Subcutaneous abdominal adipose tissue (tissue), 5 donors: ENCODE data around the gene KREMEN1.

Experiments
- H3K27ac ChIP-seq: one replicate; pipeline ENCODE4 v1.7.0; 2013; ENCODE audit warnings: low read depth, mild to moderate bottlenecking, inconsistent platforms, low read length, moderate library complexity
- H3K27me3 ChIP-seq, 5 donors: one replicate each; pipeline ENCODE4 v1.7.0; 2013; ENCODE audit warnings: low read length in 5 of 5, inconsistent platforms in 1 of 5; ENCODE audit not compliant: control insufficient read depth in 5 of 5, insufficient read depth in 4 of 5
- H3K36me3 ChIP-seq, 5 donors: one replicate each; pipeline ENCODE4 v1.7.0; 2013; ENCODE audit warnings: low read length in 5 of 5; ENCODE audit not compliant: control insufficient read depth in 5 of 5, insufficient read depth in 5 of 5
- H3K4me1 ChIP-seq, 5 donors: one replicate each; pipeline ENCODE4 v1.7.0; 2013; ENCODE audit warnings: low read length in 5 of 5, mild to moderate bottlenecking in 3 of 5, moderate library complexity in 1 of 5; ENCODE audit not compliant: control insufficient read depth in 5 of 5, insufficient read depth in 5 of 5
- H3K4me3 ChIP-seq, 5 donors: one replicate each; pipeline ENCODE4 v1.7.0; 2013; ENCODE audit warnings: low read length in 5 of 5, low read depth in 1 of 5
- H3K9ac ChIP-seq, 5 donors: one replicate each; pipeline ENCODE4 v1.7.0; 2013; ENCODE audit warnings: low read length in 5 of 5, mild to moderate bottlenecking in 4 of 5, moderate library complexity in 3 of 5
- H3K9me3 ChIP-seq, 5 donors: one replicate each; pipeline ENCODE4 v1.7.0; 2013; ENCODE audit warnings: low read length in 5 of 5; ENCODE audit not compliant: control insufficient read depth in 5 of 5
- donor health status: healthy.
- donor health status: healthy.
- donor health status: healthy.
- donor health status: healthy.
- donor health status: healthy.

KREMEN1 gene

DNA sequence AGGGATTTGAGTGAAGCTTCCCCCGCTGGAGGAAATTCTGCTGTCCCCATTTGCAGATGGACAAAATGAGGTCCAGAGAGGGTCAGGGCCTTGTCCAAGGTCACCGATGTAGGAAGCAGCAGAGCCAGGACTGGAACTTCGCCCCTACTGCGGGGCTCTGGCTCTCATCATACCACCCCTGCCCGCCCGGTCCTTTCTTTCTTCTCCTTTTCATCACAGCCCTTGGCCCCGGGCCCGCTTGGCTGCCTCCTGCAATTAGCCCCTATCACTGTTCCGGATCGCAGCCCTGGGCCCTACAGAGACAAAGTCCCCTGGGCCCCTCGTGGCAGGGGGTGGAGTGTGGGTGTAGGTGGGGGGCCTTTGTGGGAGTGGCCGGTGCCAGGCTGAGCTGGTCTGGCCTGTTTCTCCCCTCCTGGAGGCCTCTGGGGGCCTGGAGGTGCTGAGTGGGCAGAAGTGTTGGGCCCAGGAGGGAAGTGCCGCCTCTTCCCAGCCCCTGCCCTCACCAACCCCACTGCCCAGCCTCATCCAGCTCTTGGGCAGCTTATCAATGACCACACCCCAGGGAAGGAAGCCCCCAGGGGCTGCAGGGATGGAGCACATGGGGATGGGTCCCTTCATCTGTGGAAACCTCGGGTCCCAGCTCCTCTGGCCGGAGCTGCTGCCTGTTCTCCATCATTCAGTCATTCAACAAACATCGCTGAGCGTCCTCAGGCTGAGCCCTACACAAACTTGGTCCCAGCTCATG, 136.2 kb downstream of the KREMEN1 start:
- peaks cover 0 to 26% (median 10%) of the 10 kb centered on the region in 5 donors for H3K4me1 ChIP-seq
- H3K9ac ChIP-seq, result no peak overlapping the region
- no peaks in the 10 kb centered on the region for H3K36me3 ChIP-seq
- no peak overlapping the region for H3K4me3 ChIP-seq
- no peaks in the 10 kb centered on the region for H3K9me3 ChIP-seq
- peaks cover 0 to 9% (median 6%) of the 10 kb centered on the region in 5 donors for H3K27me3 ChIP-seq
- H3K27ac ChIP-seq, result no peak overlapping the region

DNA sequence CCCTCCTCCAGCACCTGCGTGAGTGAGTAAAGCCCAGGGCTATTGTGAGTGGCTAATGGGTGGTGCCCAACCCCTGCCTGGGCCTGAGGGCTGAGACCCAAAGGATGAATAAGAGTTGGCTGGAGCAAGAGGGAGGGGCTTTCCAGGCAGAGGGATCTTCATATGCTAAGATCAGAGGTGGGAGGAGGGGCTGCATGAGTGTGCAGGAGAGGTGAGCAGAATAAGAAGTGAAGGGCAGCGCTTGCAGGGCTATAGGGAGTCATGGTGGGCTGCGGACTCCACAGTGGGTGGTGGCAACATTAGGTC, 136.7 kb downstream of the KREMEN1 start:
- Histone ChIP-seq H3K4me1 (peaks cover 0 to 22% (median 10%) of the 10 kb centered on the region in 5 donors), H3K9me3 (no peaks in the 10 kb centered on the region), H3K27ac (no peak overlapping the region), H3K4me3 (no peak overlapping the region), H3K9ac (no peak overlapping the region), H3K36me3 (no peaks in the 10 kb centered on the region), H3K27me3 (peaks cover 0 to 9% (median 6%) of the 10 kb centered on the region in 5 donors)

DNA sequence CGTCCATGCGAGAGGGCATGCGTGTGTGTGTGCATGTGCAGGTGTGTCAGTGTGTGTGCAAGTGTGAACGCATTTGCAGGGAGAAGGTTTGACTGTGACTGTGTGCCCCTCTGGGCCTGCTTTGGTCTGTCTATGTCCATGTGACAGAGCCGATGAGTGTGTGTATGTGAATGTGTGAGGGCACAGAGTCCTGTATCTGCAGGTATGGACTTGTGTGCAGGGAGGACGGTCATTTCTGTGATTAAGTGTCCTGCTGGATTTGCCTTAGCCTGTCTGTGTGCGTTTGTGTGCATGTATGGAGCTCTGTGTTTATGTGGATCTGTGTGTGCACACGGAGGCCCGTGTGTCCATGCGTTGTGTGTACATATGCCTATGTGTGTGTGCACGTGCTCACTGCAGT, 138.2 kb downstream of the KREMEN1 start:
- H3K9ac ChIP-seq, result no peak overlapping the region
- no peak overlapping the region for H3K4me3 ChIP-seq
- no peak overlapping the region for H3K27ac ChIP-seq
- peaks cover 0 to 10% (median 5%) of the 10 kb centered on the region in 5 donors for H3K4me1 ChIP-seq
- no peaks in the 10 kb centered on the region for H3K9me3 ChIP-seq
- H3K27me3 ChIP-seq, result peaks cover 0 to 9% (median 5%) of the 10 kb centered on the region in 5 donors
- no peaks in the 10 kb centered on the region for H3K36me3 ChIP-seq

DNA sequence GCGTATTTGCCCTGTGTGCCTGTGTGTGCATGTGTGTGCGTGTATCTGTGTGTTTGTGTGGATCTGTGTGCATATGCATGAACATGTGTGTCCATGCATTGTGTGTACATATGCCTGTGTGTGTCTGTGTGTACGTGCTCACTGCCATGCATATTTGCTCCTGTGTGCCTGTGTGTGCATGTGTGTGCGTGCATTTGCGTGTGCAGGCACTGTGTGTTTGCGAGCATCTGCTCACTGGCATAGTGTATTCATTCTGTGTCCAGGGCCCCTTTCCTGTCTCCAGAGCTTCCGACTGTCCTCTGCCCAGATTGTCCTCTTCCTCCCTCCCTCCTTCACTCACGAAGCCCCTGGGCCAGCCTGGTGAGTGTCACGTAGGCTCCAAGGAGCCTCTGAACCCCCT, 138.6 kb downstream of the KREMEN1 start:
- H3K9ac ChIP-seq, result no peak overlapping the region
- peaks cover 0 to 5% (median 4%) of the 10 kb centered on the region in 5 donors for H3K27me3 ChIP-seq
- H3K36me3 ChIP-seq, result no peaks in the 10 kb centered on the region
- H3K4me1 ChIP-seq, result peaks cover 0 to 6% (median 1%) of the 10 kb centered on the region in 5 donors
- no peak overlapping the region for H3K4me3 ChIP-seq
- H3K9me3 ChIP-seq, result no peaks in the 10 kb centered on the region
- H3K27ac ChIP-seq, result no peak overlapping the region

DNA sequence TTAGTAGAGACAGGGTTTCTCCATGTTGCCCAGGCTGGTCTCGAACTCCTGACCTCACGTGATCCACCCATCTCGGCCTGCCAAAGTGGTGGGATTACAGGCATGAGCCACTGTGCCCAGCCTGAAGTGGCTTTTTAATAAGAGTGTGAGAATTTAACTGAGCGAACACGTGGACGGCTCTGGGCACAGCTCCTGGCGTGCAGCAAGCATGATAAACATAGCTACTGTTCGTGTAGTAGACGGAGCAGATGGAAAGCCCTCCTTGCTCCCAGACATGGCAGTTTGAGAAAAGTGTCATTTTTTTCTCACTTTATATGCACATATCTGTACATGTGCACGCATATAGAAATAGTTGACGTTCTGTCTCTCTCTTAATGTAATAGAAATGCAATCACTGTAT, 139.9 kb downstream of the KREMEN1 start:
- Histone ChIP-seq H3K4me3 (no peak overlapping the region), H3K27me3 (no peaks in the 10 kb centered on the region), H3K4me1 (peaks cover 0 to 17% (median 8%) of the 10 kb centered on the region in 5 donors), H3K36me3 (no peaks in the 10 kb centered on the region), H3K9ac (no peak overlapping the region), H3K9me3 (no peaks in the 10 kb centered on the region), H3K27ac (no peak overlapping the region)

DNA sequence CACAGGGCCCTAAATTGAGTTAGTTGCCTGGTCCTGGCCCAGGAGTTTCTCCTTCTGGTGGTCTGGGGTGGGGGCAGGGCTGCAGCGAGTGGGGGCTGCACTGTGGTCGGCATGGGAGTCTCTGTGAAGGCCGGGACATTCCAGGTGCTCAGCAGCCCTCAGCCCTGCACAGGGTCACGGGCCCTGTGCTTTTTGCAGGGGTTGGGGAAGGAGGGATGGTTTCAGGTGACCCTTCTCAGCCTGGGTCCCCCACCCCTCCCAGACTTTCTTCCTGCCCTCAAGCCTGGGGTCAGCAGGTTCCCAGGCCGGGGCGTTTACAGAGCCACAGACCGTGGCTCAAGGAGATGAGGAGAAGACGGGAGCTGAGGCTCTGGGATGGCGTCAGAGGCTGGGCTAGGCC, 140.7 kb downstream of the KREMEN1 start:
- Histone ChIP-seq H3K4me3 (no peak overlapping the region), H3K4me1 (peaks cover 0 to 19% (median 8%) of the 10 kb centered on the region in 5 donors), H3K27ac (no peak overlapping the region), H3K9me3 (no peaks in the 10 kb centered on the region), H3K36me3 (no peaks in the 10 kb centered on the region), H3K27me3 (no peaks in the 10 kb centered on the region), H3K9ac (no peak overlapping the region)

DNA sequence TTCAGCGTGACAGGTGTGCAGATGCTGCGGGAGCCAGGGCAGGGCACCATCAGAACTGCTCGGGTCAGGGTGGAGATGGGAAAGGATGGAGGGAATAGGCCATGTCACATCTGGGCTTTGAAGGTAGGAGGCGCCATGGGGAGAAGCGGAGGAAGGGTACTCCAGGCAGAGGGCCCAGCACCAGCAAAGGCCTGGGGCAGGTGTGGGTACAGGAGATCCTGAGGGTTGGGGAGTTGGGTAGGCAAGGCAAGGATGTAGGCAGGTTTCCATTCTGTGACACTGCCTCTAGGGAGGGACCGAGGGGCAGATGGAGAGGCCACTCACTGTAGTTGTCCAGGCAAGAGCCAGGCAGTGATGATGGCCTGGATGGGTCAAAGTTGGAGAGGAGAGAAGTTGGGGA, 141.4 kb downstream of the KREMEN1 start:
- no peaks in the 10 kb centered on the region for H3K36me3 ChIP-seq
- peaks cover 0 to 14% (median 8%) of the 10 kb centered on the region in 5 donors for H3K4me1 ChIP-seq
- no peaks in the 10 kb centered on the region for H3K27me3 ChIP-seq
- no peaks in the 10 kb centered on the region for H3K9me3 ChIP-seq
- H3K27ac ChIP-seq, result no peak overlapping the region
- no peak overlapping the region for H3K9ac ChIP-seq
- no peak overlapping the region for H3K4me3 ChIP-seq

DNA sequence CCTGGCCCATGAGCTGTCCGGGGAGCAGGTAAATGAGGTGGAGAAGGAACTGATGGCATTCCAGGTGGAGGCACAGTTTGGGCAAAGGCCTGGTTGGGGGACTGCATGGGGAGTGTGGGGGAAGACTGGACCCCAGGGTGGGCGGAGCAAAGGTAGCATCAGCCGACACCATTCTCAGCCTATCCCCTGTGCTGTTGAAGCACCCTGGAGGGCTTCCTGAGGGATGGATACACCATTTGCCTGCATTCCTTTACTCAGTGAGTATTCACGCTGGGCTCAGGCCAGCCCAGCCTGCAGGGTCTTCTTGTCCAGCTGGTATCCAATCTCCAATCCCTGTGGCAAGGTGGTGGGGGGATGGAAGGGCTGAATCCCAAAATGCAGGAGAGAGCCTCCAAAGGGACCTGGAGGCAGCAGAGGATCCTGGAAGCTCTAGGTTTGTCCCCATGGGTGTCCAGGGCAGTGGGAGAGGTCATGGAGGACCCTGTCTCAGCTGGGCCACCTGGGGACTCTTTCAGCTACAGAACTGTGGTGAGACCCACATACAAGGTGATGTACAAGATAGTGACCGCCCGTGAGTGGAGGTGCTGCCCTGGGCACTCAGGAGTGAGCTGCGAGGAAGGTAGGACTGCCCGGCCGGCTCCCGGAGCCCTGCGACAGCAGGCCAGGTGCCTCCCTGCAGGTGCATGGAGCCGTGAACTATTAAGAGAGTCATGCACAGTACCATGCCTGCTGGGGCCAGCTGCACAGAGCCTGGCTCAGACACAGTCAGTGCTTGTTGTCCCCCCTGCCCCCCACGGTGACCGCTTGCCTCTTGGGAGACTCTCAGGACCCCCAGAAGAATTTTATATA, 142.4 kb downstream of the KREMEN1 start:
- Histone ChIP-seq H3K9ac (no peak overlapping the region), H3K27me3 (no peaks in the 10 kb centered on the region), H3K36me3 (no peaks in the 10 kb centered on the region), H3K9me3 (no peaks in the 10 kb centered on the region), H3K27ac (no peak overlapping the region), H3K4me3 (no peak overlapping the region), H3K4me1 (peaks cover 0 to 14% (median 8%) of the 10 kb centered on the region in 5 donors)

DNA sequence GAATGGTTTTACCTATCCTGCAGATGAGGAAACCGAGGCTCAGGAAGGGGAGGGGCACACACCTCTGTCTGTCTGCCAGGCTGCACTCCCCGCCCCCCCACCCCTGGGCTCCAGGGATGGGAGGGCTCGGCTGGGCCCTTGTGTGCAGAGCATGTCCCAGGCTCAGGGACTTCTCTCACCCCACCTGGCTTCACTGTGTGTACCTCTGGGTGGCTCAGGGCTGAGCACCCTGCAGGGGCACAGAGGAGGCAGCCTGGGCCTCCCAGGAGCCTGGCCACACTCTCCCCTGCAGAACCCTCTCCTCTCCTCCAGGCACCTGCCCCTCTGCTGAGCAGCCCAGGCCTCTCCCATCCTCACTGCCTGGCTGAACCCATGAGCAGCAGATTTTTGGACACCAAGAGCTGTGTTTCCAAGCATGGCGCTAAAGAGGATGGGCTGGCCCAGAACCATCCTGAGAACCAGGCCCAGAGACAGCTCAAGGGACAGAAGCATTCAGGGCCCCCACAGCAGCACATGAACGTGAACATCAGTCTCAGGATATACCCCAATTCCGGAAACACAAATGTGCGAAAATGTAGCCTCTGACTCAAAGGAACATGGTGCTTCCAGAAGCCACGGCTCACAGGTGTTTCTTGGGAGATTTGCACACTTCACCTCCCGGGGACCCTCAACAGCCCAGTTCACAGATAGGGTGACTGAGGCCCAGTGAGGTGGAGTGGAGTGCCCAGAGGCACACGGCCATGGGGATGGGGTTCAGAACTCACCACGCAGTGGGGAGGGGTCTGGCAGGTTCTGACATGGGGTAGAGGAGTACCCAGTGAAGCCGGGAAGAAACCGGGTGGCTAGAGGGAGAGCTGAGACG, 143.4 kb downstream of the KREMEN1 start:
- Histone ChIP-seq H3K9me3 (no peaks in the 10 kb centered on the region), H3K27me3 (no peaks in the 10 kb centered on the region), H3K4me3 (no peak overlapping the region), H3K4me1 (peaks cover 0 to 14% (median 8%) of the 10 kb centered on the region in 5 donors), H3K9ac (no peak overlapping the region), H3K36me3 (no peaks in the 10 kb centered on the region), H3K27ac (no peak overlapping the region)
